NB4 (cell line): ENCODE results near the gene GNA12.

Source experiments
- MYC ChIP-seq: IDR thresholded peaks from 2 replicates; pipeline ENCODE4 v1.6.1; 2011; ENCODE audit warnings: low read depth, low read length
- POLR2A ChIP-seq: IDR thresholded peaks from 2 replicates; pipeline ENCODE4 v1.6.1; 2011; ENCODE audit warnings: mild to moderate bottlenecking; ENCODE audit not compliant: insufficient read length; ENCODE audit errors: extremely low read depth
- TF ChIP-seq, protein P1 (sequence below): IDR thresholded peaks from one replicate; pipeline ENCODE4 v1.5.1; 2012; ENCODE audit warnings: low read depth, low read length
- TF ChIP-seq, protein P2 (sequence below): IDR thresholded peaks from 2 replicates; pipeline ENCODE4 v1.6.1; 2011; ENCODE audit warnings: low read depth, low read length

DNA sequence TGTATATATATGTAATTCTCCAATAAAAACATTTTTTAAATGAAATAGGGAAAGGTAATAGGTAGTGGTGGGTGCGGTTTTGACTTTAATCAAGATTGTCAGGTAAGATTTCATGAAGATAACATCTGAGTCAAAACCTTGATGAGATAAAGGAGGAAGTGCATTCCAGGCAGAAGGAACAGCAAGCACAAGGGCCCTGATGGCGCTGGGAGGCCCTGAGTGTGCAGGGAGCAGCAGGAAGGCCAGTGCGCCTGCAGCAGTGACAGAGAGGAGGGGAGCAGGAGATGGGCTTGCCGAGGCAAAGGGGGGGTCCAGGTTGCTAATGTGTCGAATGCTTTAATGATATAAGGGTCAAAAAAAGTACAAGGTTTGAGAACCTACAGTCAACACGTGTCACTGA, 69.8 kb downstream of the GNA12 start:
- no peak for TF ChIP-seq POLR2A
- TF ChIP-seq, protein P1, sequence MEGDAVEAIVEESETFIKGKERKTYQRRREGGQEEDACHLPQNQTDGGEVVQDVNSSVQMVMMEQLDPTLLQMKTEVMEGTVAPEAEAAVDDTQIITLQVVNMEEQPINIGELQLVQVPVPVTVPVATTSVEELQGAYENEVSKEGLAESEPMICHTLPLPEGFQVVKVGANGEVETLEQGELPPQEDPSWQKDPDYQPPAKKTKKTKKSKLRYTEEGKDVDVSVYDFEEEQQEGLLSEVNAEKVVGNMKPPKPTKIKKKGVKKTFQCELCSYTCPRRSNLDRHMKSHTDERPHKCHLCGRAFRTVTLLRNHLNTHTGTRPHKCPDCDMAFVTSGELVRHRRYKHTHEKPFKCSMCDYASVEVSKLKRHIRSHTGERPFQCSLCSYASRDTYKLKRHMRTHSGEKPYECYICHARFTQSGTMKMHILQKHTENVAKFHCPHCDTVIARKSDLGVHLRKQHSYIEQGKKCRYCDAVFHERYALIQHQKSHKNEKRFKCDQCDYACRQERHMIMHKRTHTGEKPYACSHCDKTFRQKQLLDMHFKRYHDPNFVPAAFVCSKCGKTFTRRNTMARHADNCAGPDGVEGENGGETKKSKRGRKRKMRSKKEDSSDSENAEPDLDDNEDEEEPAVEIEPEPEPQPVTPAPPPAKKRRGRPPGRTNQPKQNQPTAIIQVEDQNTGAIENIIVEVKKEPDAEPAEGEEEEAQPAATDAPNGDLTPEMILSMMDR, result no peak
- TF ChIP-seq, protein P2, sequence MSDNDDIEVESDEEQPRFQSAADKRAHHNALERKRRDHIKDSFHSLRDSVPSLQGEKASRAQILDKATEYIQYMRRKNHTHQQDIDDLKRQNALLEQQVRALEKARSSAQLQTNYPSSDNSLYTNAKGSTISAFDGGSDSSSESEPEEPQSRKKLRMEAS, result no peak
- TF ChIP-seq MYC, result no peak
